Stromal cell of bone marrow (primary cell): ENCODE results near the gene SOX10.
"Not testable (repeated sequence)": the region's sequence is repeated elsewhere in the genome, so short reads cannot be mapped to it uniquely, and the experiment has no call there.

Experiments
- DNase-seq: peaks from one replicate; pipeline ENCODE4 v3.0.0-alpha.2; 2012; ENCODE audit warnings: low read depth

SOX10 gene

DNA sequence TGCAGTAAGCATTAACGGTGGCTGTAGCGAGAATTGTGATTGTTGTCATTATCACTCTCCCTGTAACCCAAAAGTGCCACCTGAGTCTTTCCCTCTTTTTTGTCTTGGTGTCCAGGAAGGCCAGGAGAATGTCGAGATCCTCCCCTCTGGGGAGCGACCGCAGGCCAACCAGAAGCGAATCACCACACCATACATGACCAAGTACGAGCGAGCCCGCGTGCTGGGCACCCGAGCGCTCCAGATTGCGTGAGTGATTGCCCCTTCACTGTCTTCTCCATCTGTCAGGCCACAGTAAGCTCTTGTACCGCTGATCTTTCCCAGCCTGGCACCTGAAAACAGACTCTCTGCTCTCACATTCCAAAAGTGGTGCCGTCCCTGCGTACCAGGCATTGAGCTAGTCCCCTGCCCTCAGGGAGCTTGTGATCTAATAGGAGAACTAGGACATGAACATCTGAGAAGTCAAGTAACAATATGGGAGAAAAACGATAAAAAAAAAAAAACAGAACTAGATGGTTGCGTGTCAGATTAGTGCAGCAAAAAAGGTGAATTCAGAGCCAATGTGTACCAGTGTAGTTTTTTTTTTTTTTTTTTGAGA is 25.0 kb downstream of the SOX10 start:
- no peak for DNase-seq

DNA sequence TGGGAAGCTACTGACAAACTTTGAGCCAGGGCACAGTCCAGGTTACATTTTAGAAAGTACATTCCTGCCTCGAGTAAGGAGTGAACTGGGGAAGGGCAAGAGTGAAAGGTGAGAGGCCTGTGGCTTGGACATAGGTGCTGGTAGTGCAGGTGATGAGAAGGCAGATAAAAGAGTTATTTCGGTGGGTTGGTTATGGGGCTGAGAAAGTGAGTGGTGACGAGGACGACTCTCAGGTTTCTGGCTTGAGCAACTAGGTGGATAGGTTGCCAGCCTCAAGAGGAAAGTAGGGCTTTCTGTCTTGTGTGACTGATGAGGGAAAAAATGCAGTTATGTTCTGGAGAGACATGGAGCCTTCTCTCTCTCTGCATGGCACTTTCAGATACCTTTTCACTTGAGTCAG is 27.1 kb downstream of the SOX10 start:
- no peak for DNase-seq

GRCh38 chr22:37955825-37956397 is 28.4 kb downstream of the SOX10 start:
- DNase-seq, result not testable (repeated sequence)

DNA sequence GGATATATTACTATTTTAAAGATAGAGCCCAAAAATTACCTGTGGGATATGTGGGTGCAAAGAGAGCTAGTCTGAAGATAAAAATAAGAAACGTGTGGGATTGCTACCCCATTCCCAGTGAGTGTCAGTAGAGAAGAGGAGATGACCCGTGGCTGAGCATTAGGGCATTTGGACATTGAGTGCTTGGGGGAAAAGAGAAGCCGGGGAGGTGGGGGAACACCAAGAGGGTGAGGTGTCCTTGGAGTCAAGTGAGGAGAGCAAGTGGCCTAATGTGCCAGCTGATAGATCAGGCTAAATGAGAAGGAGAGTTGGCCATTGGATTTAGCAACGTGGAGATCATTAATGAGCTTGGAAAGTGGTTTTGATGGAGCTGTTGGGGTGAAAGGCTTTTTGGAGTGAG is 29.7 kb downstream of the SOX10 start:
- DNase-seq, result no peak

- peak; percentile 90 for DNase-seq
These were observed 30.7 kb downstream of the SOX10 start, which contains the start of the genes C22orf23 and POLR2F for GRCh38 chr22:37953437-37954179. TSS of gene C22orf23 (minus strand) at chr22:37953601. CDS start at chr22:37953149, 452 bp downstream. TSS of gene POLR2F (plus strand) at chr22:37953699. CDS start at chr22:37953788, 89 bp downstream.

DNA sequence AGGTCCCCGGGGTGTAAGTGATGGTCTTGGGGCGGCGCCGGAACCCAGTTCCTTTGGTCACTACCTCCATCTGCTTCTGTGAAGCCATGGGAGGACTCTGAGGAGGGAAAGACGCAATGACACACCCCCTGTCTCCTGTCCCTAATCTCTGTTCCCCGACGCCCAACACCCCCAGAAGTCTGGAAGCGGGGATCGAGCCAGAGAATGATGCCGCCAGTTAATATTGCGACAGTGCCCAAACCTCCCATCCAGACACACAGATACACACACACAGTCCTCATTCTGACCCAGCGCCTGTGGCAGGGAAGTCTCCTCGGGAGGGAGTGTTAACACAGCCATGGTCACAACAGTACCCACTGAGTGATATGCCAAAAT is 31.3 kb downstream of the SOX10 start:
- DNase-seq, result no peak

DNA sequence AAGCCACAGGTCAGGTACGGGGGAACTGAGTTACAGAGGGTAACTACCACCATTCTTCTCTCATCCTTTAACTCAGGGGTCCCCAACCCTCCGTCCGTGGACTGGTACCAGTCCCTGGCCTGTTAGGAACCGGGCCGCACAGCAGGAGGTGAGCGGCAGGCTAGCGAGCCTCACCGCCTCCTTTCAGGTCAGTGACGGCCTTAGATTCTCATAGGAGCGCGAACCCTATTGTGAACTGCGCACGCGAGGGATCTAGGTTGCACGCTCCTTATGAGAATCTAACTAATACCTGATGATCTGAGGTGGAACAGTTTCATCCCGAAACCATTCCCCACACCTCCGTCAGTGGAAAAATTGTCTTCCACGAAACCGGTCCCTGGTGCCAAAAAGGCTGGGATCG is 31.7 kb downstream of the SOX10 start:
- not testable (repeated sequence) for DNase-seq

- DNase-seq, result no peak
These were observed 33.0 kb downstream of the SOX10 start for GRCh38 chr22:37951305-37951704.

DNA sequence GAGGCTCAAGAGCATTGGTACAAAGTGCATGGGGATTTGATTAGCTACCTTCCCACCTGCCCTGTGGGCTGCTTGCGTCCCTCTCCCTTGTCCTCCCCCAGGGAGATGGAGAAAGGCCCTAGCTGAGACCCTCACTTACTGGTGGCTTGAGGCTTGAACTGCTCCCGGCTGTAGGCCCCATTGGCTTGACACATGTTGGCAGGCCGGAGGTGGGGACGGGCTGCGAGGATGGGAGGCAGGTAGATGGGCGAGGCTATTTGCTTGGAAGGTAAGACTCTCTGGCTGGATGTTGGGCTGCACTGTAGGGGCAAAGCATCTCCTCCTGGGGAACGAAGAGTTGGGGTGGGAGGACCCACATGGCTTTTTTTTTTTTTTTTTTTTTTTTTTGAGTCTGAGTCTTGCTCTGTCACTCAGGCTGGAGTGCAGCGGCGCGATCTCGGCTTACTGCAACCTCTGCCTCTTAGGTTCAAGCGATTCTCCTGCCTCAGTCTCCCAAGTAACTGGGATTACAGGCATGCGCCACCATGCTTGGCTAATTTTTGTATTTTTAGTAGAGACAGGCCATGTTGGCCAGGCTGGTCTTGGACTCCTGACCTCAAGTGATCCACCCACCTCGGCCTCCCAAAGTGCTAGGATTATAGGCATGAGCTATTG is 37.1 kb downstream of the SOX10 start:
- not testable (repeated sequence) for DNase-seq

- not testable (repeated sequence) for DNase-seq
These were observed 39.9 kb downstream of the SOX10 start for GRCh38 chr22:37944423-37944822.

- DNase-seq, result no peak
These were observed 40.5 kb downstream of the SOX10 start for GRCh38 chr22:37943825-37944198.

- no peak for DNase-seq
These were observed 41.1 kb downstream of the SOX10 start for GRCh38 chr22:37943136-37943824.

DNA sequence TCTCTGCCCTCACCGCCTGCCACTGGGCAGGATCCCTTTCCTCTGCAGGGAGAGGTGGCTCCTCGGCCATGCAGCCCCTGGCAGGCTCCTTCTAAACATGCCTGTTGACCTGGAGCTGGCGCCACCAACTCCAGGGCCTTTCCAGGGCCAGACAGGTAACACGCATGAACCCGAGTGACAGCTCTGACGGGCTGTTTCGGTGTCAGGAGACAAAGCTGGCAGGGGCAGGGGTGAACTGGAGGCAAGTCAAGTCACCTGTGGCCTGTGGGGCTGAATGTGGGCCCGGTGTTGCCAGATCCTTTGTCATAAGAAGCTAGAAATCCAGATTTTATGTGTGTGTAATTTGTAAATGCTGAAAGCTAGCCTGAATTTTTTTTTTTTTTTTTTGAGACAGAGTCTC is 42.2 kb downstream of the SOX10 start:
- DNase-seq, result no peak

- peak; percentile 77 for DNase-seq
These were observed 43.5 kb downstream of the SOX10 start for GRCh38 chr22:37940698-37941376.

DNA sequence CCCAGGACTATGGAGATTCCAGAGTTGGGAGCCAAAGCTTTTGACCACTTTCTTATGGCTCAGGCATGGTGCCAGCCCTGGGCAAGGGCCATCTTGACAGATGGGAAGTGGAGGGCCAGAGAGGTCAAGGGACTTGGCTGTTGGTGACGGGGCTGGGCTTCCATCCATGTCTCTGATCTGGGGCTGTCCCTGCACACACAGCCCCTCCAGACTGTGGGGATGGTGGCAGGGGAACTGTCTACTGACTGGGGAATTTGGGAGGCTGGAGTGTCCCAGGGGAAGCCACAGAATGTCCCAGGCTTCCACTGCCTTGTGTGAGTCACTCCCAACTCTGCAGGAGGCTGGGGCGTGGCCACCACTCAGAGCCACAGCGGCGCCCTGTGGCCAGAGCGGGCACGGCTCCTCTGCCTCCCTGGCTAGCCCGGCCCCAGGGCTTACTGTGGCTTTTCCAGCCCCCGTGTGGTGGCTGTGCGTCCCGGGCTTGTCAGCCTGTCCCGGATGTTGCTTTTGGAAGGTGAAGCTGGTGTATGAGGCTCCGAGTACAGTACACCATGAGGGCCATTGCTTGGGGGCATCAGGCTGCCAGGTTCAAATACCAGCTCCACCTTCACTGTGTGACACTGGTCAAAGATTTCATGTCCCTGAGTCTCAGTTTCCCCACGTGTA is 50.5 kb downstream of the SOX10 start:
- peak; percentile 80 for DNase-seq

GRCh38 chr22:37932821-37933578 is 51.4 kb downstream of the SOX10 start:
- DNase-seq, result no peak

GRCh38 chr22:37932401-37932800 is 52.0 kb downstream of the SOX10 start:
- DNase-seq, result no peak

DNA sequence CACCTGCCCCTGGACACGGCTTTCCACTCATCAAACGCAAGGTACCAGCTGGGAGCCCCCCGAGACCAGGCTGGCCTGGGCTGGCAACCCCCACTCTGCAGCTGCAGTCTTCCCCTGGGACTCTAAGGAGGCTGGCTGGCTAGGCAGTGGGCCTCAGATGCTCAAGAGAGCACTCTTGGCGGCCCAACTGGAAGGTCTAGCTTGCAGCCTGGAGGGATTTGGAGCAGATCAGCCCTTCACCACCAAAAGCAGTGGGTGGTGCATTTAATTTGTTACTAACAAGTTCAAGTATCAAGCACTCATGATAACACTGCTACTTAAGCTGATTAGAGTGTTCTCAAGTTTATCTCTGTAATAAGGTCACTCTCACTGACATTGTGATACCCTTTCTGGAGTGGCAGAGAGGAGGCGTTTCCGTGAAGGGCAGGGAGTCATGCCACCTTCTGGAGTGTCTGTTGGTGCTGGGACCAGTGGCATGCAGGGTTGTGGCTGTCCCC is 52.4 kb downstream of the SOX10 start:
- DNase-seq, result no peak

- DNase-seq, result no peak
These were observed 53.4 kb downstream of the SOX10 start for GRCh38 chr22:37930952-37931440.
